ENCODE data around the gene C21orf58. TPM values are rescaled to one million over a fixed set of nuclear protein-coding genes. Genes with fewer than 3 reads are reported as not detected.
A peak's percentile ranks its signal among the peaks of the same experiment; 100 is the strongest.

The C21orf58 gene
- total RNA-seq, 1 donor from 2014 or later = 36.6 TPM

DNA sequence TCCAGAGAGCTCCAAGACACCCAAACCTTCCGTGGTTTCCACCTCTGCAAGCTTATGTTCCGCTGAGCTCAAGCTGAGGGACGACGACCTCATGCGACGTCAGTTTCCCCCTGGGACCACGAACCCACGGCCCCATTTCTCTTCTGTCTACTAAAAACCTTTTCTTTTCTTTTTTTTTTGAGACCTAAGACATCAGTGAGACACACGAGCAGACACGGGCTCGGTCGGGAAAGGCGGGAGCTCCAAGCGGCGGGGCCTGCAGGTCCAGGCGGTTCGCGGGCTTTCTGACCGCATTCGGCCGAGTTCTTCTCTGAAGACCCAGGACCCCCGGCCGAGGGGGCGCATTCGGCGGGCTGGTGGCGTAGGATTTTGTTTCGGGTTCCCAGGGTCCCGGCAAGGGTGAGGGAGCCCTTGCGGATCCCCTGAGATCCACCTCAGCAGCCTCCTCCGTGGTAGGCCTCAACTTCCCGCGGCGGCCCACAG, 402 bp downstream of the C21orf58 start:
- no peak for DNase-seq (ENCODE audit: extremely low spot score, unreplicated experiment)
- H3K36me3 Mint-ChIP-seq = peaks cover 23% of the 10 kb centered on the region
- no peaks in the 10 kb centered on the region for H3K27me3 Mint-ChIP-seq
- peaks cover 25% of the 10 kb centered on the region for H3K4me1 Mint-ChIP-seq (ENCODE audit: unreplicated experiment)
- peak overlapping the region; percentile 90 for H3K27ac Mint-ChIP-seq
- H3K4me3 Mint-ChIP-seq = peak overlapping the region; percentile 95
- H3K9me3 Mint-ChIP-seq = no peaks in the 10 kb centered on the region
- TF ChIP-seq, protein P1, sequence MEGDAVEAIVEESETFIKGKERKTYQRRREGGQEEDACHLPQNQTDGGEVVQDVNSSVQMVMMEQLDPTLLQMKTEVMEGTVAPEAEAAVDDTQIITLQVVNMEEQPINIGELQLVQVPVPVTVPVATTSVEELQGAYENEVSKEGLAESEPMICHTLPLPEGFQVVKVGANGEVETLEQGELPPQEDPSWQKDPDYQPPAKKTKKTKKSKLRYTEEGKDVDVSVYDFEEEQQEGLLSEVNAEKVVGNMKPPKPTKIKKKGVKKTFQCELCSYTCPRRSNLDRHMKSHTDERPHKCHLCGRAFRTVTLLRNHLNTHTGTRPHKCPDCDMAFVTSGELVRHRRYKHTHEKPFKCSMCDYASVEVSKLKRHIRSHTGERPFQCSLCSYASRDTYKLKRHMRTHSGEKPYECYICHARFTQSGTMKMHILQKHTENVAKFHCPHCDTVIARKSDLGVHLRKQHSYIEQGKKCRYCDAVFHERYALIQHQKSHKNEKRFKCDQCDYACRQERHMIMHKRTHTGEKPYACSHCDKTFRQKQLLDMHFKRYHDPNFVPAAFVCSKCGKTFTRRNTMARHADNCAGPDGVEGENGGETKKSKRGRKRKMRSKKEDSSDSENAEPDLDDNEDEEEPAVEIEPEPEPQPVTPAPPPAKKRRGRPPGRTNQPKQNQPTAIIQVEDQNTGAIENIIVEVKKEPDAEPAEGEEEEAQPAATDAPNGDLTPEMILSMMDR (conservative IDR thresholded peaks at IDR 0.05) = peak; percentile 24

DNA sequence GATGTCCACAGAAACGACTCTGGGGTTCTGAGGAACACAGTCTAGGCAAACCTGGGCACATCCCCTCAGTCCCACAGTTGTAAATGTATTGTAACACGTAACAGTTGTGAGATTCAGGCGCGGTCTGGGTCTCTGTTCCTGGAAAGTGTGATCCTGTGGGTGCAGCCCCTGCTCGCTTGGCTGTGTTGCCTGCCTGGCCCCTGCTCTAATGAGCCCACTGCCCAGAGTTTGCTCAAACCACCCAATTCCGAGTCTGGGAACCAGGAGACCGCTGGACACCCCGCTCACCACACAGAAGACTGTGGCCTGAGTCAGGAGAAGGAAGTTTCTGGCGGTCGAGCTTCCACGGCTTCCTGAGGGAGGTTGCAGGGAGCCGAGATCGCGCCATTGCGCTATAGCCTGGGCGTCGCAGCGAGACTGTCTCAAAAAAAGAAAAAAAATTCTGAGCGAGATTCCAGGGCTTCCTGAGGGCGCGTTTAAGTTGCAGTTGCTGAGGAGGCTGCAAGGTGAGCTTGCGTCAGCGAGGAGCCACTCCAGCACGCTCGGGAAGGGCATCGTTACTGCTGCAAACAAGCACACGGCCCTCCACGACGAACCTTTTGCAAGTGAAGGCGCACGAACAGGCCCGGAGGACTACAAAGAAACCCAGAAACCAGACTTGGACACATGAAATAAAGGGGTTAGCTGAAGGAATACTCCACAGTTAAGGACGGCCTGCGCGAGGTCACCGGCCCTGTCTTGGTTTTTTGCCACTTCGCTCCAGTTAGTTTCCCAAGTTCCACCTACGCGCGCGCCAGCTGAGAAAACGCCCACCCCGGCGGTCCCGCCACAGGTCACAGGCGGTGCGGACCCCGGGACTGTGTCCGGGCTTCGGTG, 1.1 kb downstream of the C21orf58 start:
- Mint-ChIP-seq H3K4me1 (ENCODE audit: unreplicated experiment) (peaks cover 25% of the 10 kb centered on the region), H3K4me3 (peak overlapping the region; percentile 95), H3K27ac (peak overlapping the region; percentile 90), H3K9me3 (no peaks in the 10 kb centered on the region), H3K27me3 (no peaks in the 10 kb centered on the region), H3K36me3 (peaks cover 22% of the 10 kb centered on the region)
- DNase-seq (ENCODE audit: extremely low spot score, unreplicated experiment) = no peak
- TF ChIP-seq, protein P1 (conservative IDR thresholded peaks at IDR 0.05) = no peak

DNA sequence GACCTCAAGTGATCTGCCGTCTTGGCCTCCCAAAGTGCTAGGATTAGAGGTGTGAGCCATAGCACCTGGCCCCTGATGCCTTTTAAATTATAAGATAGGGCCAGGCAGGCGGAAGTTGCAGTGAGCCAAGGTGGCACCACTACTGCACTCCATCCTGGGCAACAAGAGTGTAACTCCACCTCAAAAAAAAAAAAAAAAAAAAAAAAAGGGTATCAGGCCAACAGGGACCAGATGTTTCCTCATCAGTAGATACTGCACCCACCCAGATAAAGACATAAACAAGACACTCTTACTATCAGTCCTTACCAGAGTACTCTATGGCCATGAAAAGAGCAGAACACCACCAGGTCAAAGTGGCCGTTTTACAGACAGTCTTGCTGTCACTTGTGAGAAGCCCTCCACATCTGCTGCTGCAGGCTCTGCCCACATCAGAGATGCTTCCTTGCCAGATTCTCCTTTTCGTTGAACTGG, 3.3 kb downstream of the C21orf58 start:
- peak overlapping the region; percentile 62 for H3K4me3 Mint-ChIP-seq

DNA sequence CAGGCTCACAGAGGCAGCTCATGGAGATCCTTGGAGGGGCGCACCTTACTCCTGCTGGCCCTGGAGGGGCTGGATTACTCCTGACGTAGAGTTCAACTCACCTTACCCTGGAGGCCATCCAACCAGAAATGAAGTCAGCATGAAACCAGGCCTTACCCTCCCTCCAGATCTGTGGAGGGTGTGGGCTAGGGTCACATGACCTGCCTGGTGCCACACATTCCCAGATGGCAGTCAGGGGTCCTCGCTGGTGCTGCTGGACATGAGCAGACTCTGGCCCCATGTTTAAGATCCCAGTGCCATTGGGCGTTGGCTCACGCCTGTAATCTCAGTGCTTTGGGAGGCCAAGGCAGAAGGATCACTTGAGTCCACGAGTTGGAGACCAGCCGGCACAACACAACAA, 4.5 kb downstream of the C21orf58 start:
- Mint-ChIP-seq H3K9me3 (no peaks in the 10 kb centered on the region), H3K4me1 (ENCODE audit: unreplicated experiment) (peaks cover 13% of the 10 kb centered on the region), H3K27me3 (no peaks in the 10 kb centered on the region), H3K27ac (no peak overlapping the region), H3K4me3 (no peak overlapping the region), H3K36me3 (peaks cover 9% of the 10 kb centered on the region)
- TF ChIP-seq, protein P1 (conservative IDR thresholded peaks at IDR 0.05) = no peak
- no peak for DNase-seq (ENCODE audit: extremely low spot score, unreplicated experiment)

More for the DNA sequence above, 3.3 kb downstream of the C21orf58 start:
- TF ChIP-seq, protein P1 (conservative IDR thresholded peaks at IDR 0.05) = no peak
- peaks cover 14% of the 10 kb centered on the region for H3K4me1 Mint-ChIP-seq (ENCODE audit: unreplicated experiment)
- peak overlapping the region; percentile 16 for H3K27ac Mint-ChIP-seq
- peaks cover 11% of the 10 kb centered on the region for H3K36me3 Mint-ChIP-seq
- no peaks in the 10 kb centered on the region for H3K27me3 Mint-ChIP-seq
- H3K9me3 Mint-ChIP-seq = no peaks in the 10 kb centered on the region
- DNase-seq (ENCODE audit: extremely low spot score, unreplicated experiment) = no peak

DNA sequence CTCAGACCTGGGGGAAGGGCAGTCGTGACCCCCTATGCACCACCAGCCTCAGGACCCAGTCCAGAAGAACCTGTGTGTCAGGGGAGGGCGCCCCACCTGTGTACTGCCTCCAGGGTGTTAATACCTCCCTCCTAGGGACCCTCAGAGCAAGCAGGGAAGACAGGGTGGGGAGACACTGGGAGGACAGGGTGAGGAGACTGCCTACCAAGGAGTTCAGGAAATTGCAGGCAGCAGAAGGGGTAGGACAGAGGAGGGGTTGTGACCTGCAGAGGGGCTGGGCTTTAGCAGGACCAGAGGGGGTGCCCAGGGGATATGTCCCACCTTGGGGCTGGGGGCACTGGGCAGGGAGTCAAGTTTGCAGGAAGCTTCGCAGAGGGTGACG, 5.2 kb downstream of the C21orf58 start:
- no peak for DNase-seq (ENCODE audit: extremely low spot score, unreplicated experiment)
- Mint-ChIP-seq H3K27ac (peak overlapping the region; percentile 69), H3K9me3 (no peaks in the 10 kb centered on the region), H3K4me3 (no peak overlapping the region), H3K36me3 (peaks cover 9% of the 10 kb centered on the region), H3K4me1 (ENCODE audit: unreplicated experiment) (peaks cover 13% of the 10 kb centered on the region), H3K27me3 (no peaks in the 10 kb centered on the region)
- TF ChIP-seq, protein P1 (conservative IDR thresholded peaks at IDR 0.05) = no peak
